GM12878 (cell line): Measurements from ENCODE around the gene PHLPP1. TPM values are rescaled to one million over a fixed set of nuclear protein-coding genes. Genes with fewer than 3 reads are reported as not detected.

ENCODE experiments used
- ATAC-seq: fragments of 200-7000 bp; cut with Tn5 transposase; 3 replicates; pipeline ENCODE4 v1.9.1; 2020; ENCODE audit warnings: mild to moderate bottlenecking, moderate library complexity
- BruUV-seq: library from RNA; stranded (reverse); fragments of 400-500 nt; replicated peaks from 2 replicates; lab custom pipeline; 2021; lab: Mats Ljungman, UMichigan
- CTCF ChIA-PET: fragments of 300-600 bp; sonication (Branson Sonifier 250); formaldehyde crosslinking; extraction: SDS; loops from one replicate; lab custom pipeline; 2021; ENCODE audit warnings: inconsistent platforms; lab: Yijun Ruan, JAX
- POLR2A ChIA-PET: fragments of 350-600 bp; formaldehyde crosslinking; extraction: SDS; loops from one replicate; lab custom pipeline; 2021; ENCODE audit warnings: inconsistent platforms; lab: Charles Lee
- RAD21 ChIA-PET: fragments of 300-600 bp; sonication (Branson Sonifier 250); formaldehyde crosslinking; loops from one replicate; lab custom pipeline; 2023; ENCODE audit warnings: antibody characterized with exemption; ENCODE audit not compliant: unreplicated experiment; lab: Charles Lee
- SMC1A ChIA-PET: fragments of 300-600 bp; sonication (Branson Sonifier 250); formaldehyde crosslinking; loops from one replicate; lab custom pipeline; 2023; ENCODE audit not compliant: unreplicated experiment, uncharacterized antibody; lab: Charles Lee
- DNase-seq: peaks from one replicate; pipeline ENCODE4 v3.0.0-alpha.2; 2011; ENCODE audit warnings: low read depth, low spot score
- FAIRE-seq: peaks from 3 replicates; lab custom pipeline; 2011; peaks lifted over from hg19 to GRCh38; lab: Jason Lieb, UNC
- H2AFZ ChIP-seq: 2 replicates; pipeline ENCODE4 v1.6.0; 2011; ENCODE audit warnings: low read depth, low read length, control low read depth; ENCODE audit not compliant: control insufficient read depth
- H3K27ac ChIP-seq: 2 replicates; pipeline ENCODE4 v1.5.1; 2011; ENCODE audit warnings: control low read depth; ENCODE audit not compliant: control insufficient read depth, insufficient read depth
- H3K27me3 ChIP-seq, 2 experiments: replicated peaks in 1 of 2; 2 replicates each; pipeline versions ENCODE4 v1.6.0 to v1.6.1; 2011; ENCODE audit warnings: low read length in 1 of 2; ENCODE audit not compliant: control insufficient read depth in 2 of 2, insufficient read depth in 2 of 2
- H3K36me3 ChIP-seq, 2 experiments: 2 replicates each; pipeline ENCODE4 v1.5.1; 2011; ENCODE audit warnings: low read length in 1 of 2; ENCODE audit not compliant: control insufficient read depth in 2 of 2, insufficient read depth in 2 of 2
- H3K4me1 ChIP-seq: 2 replicates; pipeline ENCODE4 v1.6.1; 2011; ENCODE audit warnings: mild to moderate bottlenecking, low read length, moderate library complexity, mixed read lengths; ENCODE audit not compliant: control insufficient read depth, insufficient read depth
- H3K4me2 ChIP-seq: 2 replicates; pipeline ENCODE4 v1.6.0; 2011; ENCODE audit warnings: control low read depth; ENCODE audit not compliant: control insufficient read depth, insufficient read depth
- H3K4me3 ChIP-seq: fragments of 200-600 bp; sonication (generic); 2 replicates; pipeline ENCODE4 v1.5.1; 2016
- H3K79me2 ChIP-seq: 2 replicates; pipeline ENCODE4 v1.6.0; 2011; ENCODE audit warnings: low read length; ENCODE audit not compliant: control insufficient read depth, insufficient read depth
- H3K9ac ChIP-seq: 2 replicates; pipeline ENCODE4 v1.8.0; 2011; ENCODE audit warnings: low read length, control low read depth, mixed read lengths; ENCODE audit not compliant: control insufficient read depth, insufficient read depth
- H3K9me3 ChIP-seq: replicated peaks from 3 replicates; pipeline ENCODE4 v1.5.1; 2011; ENCODE audit warnings: mild to moderate bottlenecking, low read length; ENCODE audit not compliant: control insufficient read depth, insufficient read depth
- H4K20me1 ChIP-seq: 2 replicates; pipeline ENCODE4 v1.6.0; 2011; ENCODE audit not compliant: control insufficient read depth, insufficient read depth
- BCL11A ChIP-seq: IDR thresholded peaks from 2 replicates; pipeline ENCODE4 v1.6.1; 2011; ENCODE audit warnings: low read depth, low read length
- FOXK2 ChIP-seq: fragments of 450-650 bp; IDR thresholded peaks from 2 replicates; pipeline ENCODE4 v1.6.1; 2017; ENCODE audit warnings: mild to moderate bottlenecking, moderate library complexity
- FOXM1 ChIP-seq: IDR thresholded peaks from 2 replicates; pipeline ENCODE4 v1.6.1; 2012; ENCODE audit warnings: low read depth, mild to moderate bottlenecking, inconsistent platforms, low read length, moderate library complexity
- HDAC6 ChIP-seq: fragments of 200-600 bp; sonication (generic); IDR thresholded peaks from one replicate; pipeline ENCODE4 v1.8.0; 2017; ENCODE audit warnings: antibody characterized with exemption; ENCODE audit not compliant: unreplicated experiment
- IRF3 ChIP-seq: fragments of 450-650 bp; IDR thresholded peaks from 2 replicates; pipeline ENCODE4 v1.6.1; 2014; ENCODE audit warnings: mild to moderate bottlenecking
- JUNB ChIP-seq: IDR thresholded peaks from 2 replicates; pipeline ENCODE4 v1.6.1; 2016; ENCODE audit warnings: antibody characterized with exemption, mild to moderate bottlenecking
- NRF1 ChIP-seq: conservative IDR thresholded peaks from 2 replicates; pipeline ENCODE4 v1.6.1; 2011; ENCODE audit warnings: mild to moderate bottlenecking, low read depth, low read length, improper control_type of control experiment
- PAX8 ChIP-seq: fragments of 450-650 bp; IDR thresholded peaks from 2 replicates; pipeline ENCODE4 v1.6.1; 2017; ENCODE audit warnings: mild to moderate bottlenecking, moderate library complexity
- PBX3 ChIP-seq: IDR thresholded peaks from 2 replicates; pipeline ENCODE4 v1.6.1; 2011; ENCODE audit warnings: mild to moderate bottlenecking, low read depth, low read length, moderate library complexity; ENCODE audit not compliant: insufficient replicate concordance
- POLR2AphosphoS2 ChIP-seq: IDR thresholded peaks from 2 replicates; pipeline ENCODE4 v1.6.1; 2011; ENCODE audit warnings: low read depth, mild to moderate bottlenecking, low read length, improper control_type of control experiment, moderate library complexity
- SRF ChIP-seq, 2 experiments: IDR thresholded peaks; 2 replicates each; pipeline ENCODE4 v1.6.1; 2011; ENCODE audit warnings: low read depth in 2 of 2, low read length in 2 of 2, mild to moderate bottlenecking in 1 of 2, moderate library complexity in 1 of 2
- TCF7 ChIP-seq: IDR thresholded peaks from 2 replicates; pipeline ENCODE4 v1.6.1; 2014; ENCODE audit warnings: antibody characterized with exemption, borderline replicate concordance
- USF2 ChIP-seq: IDR thresholded peaks from 2 replicates; pipeline ENCODE4 v1.6.1; 2011; ENCODE audit warnings: low read depth, low read length, improper control_type of control experiment, borderline replicate concordance
- ZNF384 ChIP-seq: IDR thresholded peaks from 2 replicates; pipeline ENCODE4 v1.6.1; 2012; ENCODE audit warnings: low read depth, mild to moderate bottlenecking, low read length, improper control_type of control experiment, borderline replicate concordance
- ZNF592 ChIP-seq: fragments of 450-650 bp; IDR thresholded peaks from 2 replicates; pipeline ENCODE4 v1.6.1; 2017; ENCODE audit warnings: mild to moderate bottlenecking, moderate library complexity
- ZZZ3 ChIP-seq: IDR thresholded peaks from 2 replicates; pipeline ENCODE4 v1.6.1; 2011; ENCODE audit warnings: low read depth; ENCODE audit not compliant: control insufficient read depth, insufficient read length
- WGBS: methylation state at CpG from one replicate; pipeline ENCODE4 v1.1.6; 2016; ENCODE audit warnings: low lambda C conversion rate; ENCODE audit not compliant: insufficient replicate concordance, insufficient coverage; ENCODE audit errors: missing lambda C conversion rate; 5-methylcytosine and 5-hydroxymethylcytosine counted together
- in situ Hi-C: fragments of 300-500 bp; cut with MboI; formaldehyde crosslinking; loops from 9 replicates; pipeline ENCODE4 v1.14.3; 2018; ENCODE audit warnings: mixed read lengths
- intact Hi-C: fragments of 100-400 bp; cut with micrococcal nuclease; formaldehyde crosslinking; loops from one replicate; pipeline ENCODE4 v1.14.2; 2022; ENCODE audit not compliant: unreplicated experiment
- polyA plus RNA-seq, 11 experiments: library from polyadenylated mRNA; depleted of rRNA in 4 of 11; unstranded in 6 of 11; stranded (reverse) in 5 of 11; fragments of >200 nt; fragmentation: Nextera tagmentation in 4 of 11; fragmentation: Illumina TruSeq in 1 of 11; extraction: Ambion mirVana in 4 of 11; extraction: Trizol in 1 of 11; gene quantifications; 1 replicate in 1 of 11; 2 replicates in 10 of 11; pipeline versions ENCODE4 v1.2.1 to v1.2.3, GENCODE V29; 2011 to 2016; ENCODE audit warnings: inconsistent platforms in 2 of 11, missing spikeins in 2 of 11, low read depth in 1 of 11
- total RNA-seq, 4 experiments: library from RNA; depleted of rRNA in 3 of 4; stranded (reverse); fragments of >200 nt in 3 of 4; fragmentation: Illumina TruSeq in 1 of 4; extraction: Trizol in 1 of 4; gene quantifications; 2 replicates each; pipeline versions ENCODE4 v1.2.1 to v1.2.3, GENCODE V29; 2013 to 2021

The PHLPP1 gene
- total and polyA plus RNA-seq, 10 of the 15 experiments (the other 5 are each of a cell fraction or from before 2014, with no cell fraction given) = 0.42 to 7.0 (median 1.9) TPM

- ATAC-seq (no peak), DNase-seq (no peak), FAIRE-seq (no peak)
- Histone ChIP-seq H2AFZ (no peak overlapping the region), H3K79me2 (no peaks in the 10 kb centered on the region), H3K27me3 (no peaks in the 10 kb centered on the region), H3K27ac (no peak overlapping the region), H3K9me3 (no peaks in the 10 kb centered on the region), H3K36me3 (no peaks in the 10 kb centered on the region), H3K4me1 (no peaks in the 10 kb centered on the region), H3K9ac (no peak overlapping the region), H4K20me1 (no peaks in the 10 kb centered on the region), H3K4me3 (no peak overlapping the region), H3K4me2 (no peak overlapping the region)
- intact Hi-C loops (no loop called here), in situ Hi-C loops (no loop called here)
- 65% methylated on average over 8 of the region's 8 CpGs for WGBS
- BruUV-seq = no TSS peak
- ChIA-PET POLR2A (no interaction called here), RAD21 (no interaction called here), CTCF (interaction anchor here (0.9 to 2.3 kb wide), 3 partner anchors 11 to 433 kb away, joined by 3 to 9 read pairs (median 8); no protein-coding TSS in a partner anchor), SMC1A (interaction anchor here (1.1 to 1.4 kb wide), 3 partner anchors 11 to 50 kb away, joined by 3 to 4 read pairs (median 4); no protein-coding TSS in a partner anchor)
- no peak for TF ChIP-seq FOXM1
- no peak for TF ChIP-seq ZNF592
- TF ChIP-seq USF2 = no peak
- no peak for TF ChIP-seq ZNF384
- TF ChIP-seq BCL11A = no peak
- no peak for TF ChIP-seq JUNB
- no peak for TF ChIP-seq PBX3
- TF ChIP-seq POLR2AphosphoS2 = no peak
- no peak for TF ChIP-seq SRF (IDR thresholded peaks at IDR 0.05; ENCODE audit: low read depth in 2 of 2, low read length in 2 of 2)
- no peak for TF ChIP-seq TCF7
- TF ChIP-seq IRF3 = no peak
- TF ChIP-seq FOXK2 = no peak
- TF ChIP-seq NRF1 = no peak
- TF ChIP-seq ZZZ3 = no peak
- no peak for TF ChIP-seq PAX8
- no peak for TF ChIP-seq HDAC6
Measured at GRCh38 chr18:63005306-63005705, 290.0 kb downstream of the PHLPP1 start.
